CD4-positive, alpha-beta T cell treated with Interleukin-15 for 4 hours (primary cell): ENCODE results near the gene FIBCD1.
"Not testable (repeated sequence)": the region's sequence is repeated elsewhere in the genome, so short reads cannot be mapped to it uniquely, and the experiment has no call there.

Experiments used
- DNase-seq: peaks from one replicate; pipeline ENCODE4 v3.0.0-alpha.2; 2020; ENCODE audit warnings: low spot score

Gene FIBCD1

DNA sequence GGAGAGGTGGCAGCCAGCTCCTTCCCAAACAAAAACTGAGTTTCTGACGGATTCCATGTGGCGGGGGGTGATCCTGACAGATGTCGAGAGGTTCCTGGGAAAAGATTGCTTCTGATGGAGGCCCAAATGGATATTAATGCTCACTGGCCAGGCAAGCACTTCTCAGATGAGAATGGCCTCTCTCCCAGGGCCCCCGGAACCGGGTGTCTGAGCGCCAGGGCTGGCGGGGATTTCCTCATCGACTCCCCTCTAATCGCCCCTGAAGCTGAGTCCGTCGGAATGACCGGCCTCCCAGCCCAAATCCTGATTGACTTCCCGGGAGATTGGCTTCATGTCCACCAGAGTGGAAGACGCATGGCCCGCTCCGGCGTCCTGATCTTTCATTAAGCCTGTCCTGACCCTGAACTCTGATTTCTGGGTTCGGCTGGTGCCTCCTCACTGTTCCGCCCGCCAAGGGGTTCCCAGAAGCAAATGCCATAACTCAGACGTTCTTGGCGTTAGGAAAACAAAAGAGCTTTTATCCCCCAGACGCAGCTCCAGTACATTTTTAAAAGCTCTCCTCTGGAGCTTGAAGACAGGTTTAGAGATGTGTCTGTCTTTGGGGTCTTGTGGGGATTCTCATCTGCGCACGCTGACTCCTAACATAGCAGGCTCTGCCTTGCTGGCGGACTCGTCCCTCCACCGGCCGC lies 17.6 kb downstream of the FIBCD1 start:
- no peak for DNase-seq

DNA sequence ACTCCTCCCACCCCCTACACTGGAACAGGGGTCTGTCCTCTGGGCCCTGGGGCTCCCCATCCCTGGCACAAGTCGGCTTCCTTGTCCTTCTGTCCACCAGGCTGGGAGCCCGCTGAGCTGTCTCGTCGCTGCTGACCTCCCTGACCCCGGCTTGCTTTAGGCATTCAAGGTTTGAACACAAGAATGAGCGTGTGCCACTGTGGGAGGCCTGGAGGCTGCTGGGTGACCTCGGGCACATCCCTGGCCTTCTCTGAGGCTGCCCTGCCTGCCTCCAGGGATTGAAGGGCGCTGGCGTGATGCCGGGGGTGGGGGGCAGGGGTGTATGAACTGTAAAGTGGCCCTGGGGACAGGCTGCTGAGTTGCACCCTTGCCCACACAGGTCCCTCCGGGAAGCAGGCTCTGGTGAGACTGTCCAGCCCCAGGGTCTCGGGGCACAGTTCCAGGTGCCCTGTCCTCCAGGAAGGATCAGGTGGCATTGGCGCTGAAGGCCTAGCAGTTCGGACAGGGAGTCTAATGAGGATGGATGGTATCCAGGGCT lies 18.2 kb downstream of the FIBCD1 start:
- no peak for DNase-seq

DNA sequence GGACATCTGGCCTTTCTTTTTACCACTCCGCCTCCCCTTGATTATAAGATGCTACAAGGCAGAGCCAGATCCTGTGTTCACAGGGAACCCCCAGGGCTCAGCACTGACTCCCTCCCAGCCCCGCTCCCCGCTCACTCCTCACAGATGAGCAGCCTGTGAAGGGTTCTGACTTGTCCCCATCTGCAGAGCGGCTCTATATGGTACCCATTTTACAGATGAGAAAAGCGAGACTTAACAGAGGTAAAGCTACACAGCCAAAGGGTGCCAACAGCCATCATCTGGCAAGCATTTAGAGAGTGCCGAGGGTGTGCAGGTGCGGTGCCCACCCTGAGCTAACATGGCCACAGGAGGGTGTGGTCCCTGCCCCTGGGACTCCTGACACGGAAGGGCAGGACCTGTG lies 18.8 kb downstream of the FIBCD1 start:
- DNase-seq: no peak

DNA sequence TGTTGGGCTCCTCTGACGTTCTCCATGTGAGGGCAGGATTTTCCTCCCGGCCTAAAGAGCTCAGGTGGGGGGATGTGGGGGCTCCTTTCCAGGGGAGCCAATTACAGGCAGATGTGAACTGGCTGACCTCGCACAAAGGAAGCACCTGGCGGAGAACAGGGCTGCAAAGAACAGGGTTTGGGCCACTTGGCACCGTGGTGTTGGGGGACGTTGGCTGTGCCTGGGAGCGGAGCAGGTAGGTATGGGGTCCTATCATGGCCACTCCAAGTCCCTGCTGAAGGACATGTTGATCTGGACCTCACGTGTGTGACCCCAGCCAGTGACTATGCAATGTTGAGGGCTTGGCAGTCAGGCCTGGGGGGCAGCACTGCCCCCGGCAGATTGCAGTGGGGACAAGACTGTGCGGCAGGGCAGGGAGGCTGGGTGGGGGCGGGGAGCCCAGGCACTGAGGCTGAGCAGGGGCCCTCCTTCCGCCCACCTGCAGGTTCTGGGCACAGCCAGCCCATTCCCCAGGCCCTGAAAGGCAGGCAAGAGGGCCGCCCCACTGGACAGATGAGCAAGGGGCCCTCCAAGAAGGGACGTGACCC lies 19.4 kb downstream of the FIBCD1 start:
- DNase-seq: no peak

DNA sequence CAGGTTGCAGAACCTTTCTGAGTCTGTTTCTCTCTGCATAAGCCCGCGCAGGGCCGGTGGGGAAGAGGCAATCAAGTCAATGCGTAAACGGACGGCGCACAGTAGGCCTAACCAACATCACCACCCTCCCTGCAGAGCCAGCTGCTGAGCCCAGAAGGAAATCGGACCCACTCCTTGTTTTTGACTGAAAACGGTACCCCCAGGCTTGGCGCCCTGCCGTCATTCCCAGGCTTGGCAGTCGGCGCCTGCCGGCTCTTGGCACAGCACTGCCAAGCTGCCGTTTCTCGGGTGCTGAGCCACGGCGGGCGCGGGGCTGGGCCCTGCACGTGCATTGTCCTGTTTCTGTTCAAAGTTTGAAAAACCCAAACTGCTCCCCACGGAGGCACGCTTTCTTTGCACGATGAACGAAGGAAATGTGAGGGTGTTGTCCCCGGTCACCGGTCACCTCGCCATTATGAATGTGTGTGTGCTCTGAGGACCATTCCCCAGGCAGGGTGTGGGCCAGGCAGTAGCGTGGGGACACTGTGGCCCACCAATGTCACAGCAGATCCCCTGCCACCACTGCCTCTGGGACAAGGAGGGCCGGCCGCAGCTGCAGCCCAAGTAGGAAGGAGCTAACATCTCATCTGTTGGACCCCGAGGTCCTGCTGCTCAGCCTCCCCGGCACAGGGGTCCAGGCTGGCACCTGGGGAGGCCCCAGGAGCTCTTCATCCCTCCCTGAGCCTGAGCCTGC lies 20.1 kb downstream of the FIBCD1 start:
- DNase-seq: no peak

DNA sequence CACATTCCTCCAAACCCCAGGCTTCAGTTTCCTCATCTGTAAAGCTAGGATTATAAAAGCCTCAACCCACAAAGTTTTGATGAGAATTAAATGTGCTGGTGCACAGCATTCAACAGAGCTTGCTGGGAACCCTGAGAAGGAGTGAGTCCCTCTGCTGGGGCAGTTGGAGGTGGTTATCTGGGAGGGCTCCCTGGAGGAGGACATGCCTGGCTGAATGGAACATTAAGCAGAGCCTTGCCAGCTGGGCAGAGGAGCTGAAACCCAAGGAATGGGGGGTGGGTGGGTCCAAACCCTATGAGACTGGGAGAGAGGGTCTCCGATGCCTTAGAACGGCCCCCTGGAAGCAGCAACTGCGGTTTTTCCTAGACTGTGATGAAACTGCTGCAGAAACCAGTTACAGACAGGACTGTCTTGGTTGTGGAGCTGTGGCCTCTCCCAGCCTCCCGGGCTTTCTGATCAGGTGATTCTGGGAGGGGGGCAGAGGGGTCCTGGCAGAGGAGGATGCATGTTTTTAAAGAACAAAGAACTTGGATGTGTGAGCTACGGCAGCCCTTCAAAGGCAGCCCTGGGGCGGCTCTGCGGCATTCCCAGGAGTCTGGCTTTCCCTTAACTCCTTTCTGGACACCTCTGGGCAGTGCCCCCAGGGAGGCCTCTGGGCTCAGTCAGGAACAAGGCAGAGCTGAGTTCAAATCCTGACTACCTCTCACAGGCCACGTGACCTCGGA lies 20.8 kb downstream of the FIBCD1 start:
- no peak for DNase-seq

DNA sequence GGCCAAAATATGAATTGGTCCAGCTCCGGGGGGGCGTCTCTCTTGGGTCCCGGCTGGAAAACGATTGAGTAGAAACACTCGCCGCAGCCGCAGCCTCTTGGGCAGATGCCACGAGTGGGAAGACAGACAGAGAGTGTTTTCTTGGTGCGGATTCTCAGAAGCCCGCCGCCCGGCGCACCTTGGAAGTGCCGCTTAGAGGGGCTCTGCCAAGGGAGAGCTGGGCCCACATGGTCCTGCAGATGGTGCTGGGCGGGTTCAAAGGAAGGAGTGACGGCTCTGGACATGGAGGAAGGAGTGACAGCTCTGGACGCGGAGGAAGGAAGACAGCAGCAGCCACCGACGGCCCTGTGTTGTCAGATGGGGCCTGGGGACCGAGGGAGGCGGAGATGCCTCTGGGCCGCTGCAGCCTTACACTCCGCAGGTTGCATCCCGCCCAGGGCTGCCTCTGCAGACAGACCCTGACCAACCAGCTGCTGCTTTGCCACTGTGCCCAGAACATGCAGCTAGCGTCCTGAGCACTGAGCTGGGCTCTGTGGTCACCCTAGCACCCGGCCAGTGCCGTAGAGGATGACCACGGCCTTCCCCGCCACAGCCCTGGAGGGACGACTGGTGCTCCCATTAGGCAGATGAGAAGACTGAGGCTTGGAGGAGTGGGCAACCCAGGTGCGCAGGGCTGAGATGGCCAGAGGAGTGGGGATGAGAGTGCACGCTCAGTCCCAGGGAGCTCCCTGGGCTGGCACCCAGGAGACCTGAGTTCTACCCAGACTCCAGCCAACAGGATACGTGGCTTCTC lies 21.7 kb downstream of the FIBCD1 start:
- no peak for DNase-seq

DNA sequence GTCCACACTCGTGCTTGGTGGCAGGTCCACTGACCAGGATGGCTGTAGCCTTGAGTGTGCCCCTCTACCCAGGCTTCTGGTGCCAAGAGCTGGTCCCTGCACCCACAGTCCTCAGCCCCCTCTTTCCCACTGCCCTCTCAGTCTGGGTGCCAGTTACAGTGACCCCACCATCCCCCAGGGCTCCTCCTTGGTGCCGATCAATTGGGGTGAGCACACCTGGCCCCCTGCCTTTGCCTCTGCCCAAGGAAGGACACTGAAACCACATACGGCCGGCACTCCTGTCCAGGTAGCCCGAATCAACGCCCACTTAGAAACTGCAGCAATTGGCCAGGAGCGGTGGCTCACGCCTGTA lies 24.0 kb downstream of the FIBCD1 start:
- no peak for DNase-seq

DNA sequence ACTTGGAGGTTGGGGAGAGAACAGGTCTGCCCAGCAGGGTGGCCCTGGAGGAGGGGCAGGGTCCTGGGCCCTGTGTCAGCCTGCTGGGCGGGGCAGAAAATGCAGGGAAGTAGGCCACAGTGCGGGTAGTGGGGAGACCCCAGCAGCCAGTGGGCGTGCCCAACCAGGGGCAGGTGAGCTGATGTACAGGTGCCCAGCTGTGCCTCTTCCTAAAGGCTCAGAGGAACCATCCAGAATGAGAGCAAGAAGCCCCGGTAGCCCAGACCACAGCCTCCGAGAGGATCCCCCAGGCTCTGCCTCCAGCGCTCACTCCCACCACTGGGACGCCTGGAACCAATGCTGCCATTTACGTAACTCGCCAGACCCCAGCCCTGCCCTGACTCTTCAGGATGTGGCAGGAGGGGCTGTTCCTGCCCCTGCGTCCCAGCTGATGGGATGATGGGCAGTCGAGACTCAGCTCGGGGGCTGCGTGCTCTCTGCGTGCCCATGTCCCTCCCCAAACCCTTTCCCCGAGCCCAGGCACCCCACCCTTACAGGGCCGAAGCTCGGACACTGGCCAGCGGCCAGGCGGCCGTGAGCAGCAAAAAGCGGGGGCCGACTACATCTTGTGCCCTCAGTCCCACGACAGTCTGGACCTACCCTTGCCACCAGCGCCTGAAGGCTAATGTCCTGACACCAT lies 24.5 kb downstream of the FIBCD1 start:
- no peak for DNase-seq

DNA sequence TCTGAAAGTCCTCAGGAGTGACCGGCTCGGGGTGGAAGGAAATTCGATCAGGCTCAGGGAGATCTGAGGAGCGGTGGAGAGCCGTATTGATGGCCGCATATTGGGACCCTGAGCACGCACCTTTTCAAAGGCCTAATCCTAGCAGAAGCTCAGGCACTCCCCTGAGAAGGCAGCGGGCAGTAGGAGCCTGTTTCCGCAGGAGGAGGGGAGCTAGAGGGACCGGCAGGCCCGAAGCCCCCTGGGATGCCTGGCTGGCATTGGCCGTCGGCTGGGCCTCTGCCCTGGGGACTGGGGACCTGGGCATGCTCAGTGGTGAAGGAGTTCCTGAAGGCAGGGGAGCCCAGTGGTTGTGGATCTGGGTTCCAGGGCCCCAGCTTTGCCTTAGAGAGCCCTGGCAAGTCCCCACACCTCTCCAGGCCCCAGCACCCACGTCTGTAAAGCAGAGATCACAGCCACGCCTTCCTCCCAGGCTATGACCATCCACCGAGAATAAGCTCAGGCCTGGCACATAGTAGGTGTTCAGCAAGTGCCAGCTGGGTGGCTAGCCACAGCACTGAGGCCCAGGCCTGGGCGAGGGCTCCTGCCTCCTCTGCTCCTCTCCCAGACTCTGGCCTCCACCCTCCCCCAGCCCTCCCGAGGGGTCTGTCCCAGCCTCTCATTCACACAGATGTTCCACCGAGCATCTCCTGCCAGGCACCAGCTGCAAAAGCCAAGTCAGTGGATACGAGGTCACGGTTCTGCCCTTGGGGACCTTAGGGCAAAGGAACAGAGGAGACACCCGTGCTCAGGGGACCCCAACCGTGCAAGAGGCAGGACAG lies 25.2 kb downstream of the FIBCD1 start:
- no peak for DNase-seq

DNA sequence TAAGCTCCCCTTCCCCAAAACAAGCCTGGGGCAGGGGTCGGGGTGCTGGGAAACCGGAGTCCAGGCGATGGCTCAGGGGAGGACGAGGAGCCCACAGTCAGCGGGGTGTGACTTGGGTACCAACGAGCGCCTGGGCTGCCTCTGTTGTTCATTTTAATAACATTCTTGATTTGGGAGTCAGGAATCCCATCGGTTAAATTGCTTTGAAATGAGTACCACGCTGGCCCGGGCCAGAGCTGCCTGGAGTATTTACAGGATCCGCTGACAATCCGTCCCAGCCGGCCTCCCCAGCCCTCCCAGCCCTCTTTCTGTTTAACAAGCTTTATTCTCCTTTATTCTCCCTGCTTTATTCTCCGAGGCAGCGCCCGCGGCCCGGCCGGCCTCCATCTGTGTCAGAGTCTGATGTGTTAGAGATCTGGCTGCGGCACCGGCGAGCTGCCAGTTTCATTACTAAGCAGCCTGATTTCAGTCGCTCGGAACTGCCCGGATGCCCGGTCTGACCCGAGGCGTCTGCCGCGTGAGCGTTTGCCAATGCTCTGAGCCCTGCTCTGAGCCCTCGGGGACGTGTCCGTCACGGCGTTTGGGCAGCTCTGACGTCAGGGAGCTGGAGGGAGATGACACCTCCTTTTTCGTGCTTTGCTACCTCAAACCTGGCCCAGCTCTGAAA lies 26.0 kb downstream of the FIBCD1 start:
- DNase-seq: no peak

DNA sequence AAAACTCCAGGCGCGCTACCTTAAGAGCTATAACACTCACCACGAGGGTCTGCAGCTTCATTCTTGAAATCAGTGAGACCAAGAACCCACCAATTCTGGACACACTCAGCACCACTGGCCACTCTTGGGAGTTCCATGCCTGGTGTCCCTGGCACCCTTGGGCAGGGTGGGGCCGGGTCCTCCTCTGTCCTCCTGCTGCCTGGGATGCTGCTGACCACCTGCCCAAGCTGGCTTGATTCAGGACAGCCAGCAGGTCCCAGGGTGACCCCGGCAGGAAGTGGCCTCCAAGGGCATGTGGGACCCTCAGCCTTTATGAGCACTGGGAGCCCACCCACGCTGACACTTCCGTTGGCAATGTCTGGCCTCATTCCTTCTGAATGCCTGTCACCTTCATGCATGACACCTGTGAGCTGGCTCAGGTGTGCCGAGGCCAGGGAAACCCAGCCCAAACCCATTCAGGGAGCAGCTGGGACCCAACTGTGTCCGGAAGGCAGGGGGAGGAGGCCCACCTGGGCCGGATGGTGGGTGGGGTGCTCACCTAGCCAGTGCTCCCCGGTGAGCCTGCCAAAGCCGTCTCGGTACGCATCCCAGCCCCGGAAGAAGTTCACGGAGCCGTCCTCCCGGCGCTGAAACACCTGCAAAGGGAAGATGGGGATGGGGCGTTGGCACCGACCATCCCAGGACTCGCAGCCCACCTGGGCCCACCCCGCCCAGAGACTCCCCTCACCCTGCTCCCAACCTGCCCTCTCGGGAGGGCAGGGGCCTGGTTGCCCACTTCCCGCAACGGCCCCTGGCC lies 27.6 kb downstream of the FIBCD1 start:
- no peak for DNase-seq

DNA sequence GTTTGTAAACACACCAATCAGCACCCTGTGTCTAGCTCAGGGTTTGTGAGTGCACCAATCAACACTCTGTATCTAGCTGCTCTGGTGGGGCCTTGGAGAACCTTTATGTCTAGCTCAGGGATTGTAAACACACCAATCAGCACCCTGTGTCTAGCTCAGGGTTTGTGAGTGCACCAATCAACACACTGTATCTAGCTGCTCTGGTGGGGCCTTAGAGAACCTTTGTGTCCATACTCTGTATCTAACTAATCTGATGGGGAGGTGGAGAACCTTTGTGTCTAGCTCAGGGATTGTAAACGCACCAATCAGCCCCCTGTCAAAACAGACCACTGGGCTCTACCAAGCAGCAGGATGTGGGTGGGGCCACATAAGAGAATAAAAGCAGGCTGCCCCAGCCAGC lies 28.4 kb downstream of the FIBCD1 start:
- DNase-seq: not testable (repeated sequence)

DNA sequence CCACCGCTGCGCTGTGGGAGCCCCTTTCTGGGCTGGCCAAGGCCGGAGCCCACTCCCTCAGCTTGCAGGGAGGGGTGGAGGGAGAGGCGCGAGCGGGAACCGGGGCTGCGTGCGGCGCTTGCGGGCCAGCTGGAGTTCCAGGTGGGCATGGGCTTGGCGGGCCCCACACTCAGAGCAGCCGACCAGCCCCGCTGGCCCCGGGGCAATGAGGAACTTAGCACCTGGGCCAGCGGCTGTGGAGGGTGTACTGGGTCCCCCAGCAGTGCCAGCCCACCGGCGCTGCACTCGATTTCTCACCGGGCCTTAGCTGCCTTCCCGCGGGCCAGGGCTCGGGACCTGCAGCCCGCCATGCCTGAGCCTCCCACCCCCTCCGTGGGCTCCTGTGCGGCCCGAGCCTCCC lies 29.0 kb downstream of the FIBCD1 start:
- DNase-seq: not testable (repeated sequence)

DNA sequence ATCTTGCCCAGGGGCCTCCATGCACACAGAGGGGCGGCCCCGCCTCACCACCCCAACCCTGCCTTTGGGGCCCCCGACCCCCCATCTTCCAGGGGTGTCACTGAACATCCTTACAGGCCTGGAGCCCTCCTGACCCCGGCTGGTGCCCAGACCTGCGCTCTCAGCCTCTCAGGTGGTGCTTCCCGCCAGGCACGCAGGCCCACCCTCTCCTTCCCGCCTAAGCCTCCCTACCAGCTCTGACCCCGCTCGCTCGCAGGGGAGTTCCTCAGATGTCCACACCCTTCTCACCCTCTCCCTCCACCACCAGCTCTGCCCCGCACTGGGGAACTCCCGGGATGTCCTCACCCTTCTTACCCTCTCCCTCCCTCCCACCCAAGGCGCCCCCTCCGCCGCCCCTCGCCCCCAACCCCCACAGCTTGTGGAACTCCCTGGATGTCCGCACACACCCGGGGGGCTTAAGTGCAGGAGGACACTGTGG lies 30.1 kb downstream of the FIBCD1 start:
- DNase-seq: no peak

DNA sequence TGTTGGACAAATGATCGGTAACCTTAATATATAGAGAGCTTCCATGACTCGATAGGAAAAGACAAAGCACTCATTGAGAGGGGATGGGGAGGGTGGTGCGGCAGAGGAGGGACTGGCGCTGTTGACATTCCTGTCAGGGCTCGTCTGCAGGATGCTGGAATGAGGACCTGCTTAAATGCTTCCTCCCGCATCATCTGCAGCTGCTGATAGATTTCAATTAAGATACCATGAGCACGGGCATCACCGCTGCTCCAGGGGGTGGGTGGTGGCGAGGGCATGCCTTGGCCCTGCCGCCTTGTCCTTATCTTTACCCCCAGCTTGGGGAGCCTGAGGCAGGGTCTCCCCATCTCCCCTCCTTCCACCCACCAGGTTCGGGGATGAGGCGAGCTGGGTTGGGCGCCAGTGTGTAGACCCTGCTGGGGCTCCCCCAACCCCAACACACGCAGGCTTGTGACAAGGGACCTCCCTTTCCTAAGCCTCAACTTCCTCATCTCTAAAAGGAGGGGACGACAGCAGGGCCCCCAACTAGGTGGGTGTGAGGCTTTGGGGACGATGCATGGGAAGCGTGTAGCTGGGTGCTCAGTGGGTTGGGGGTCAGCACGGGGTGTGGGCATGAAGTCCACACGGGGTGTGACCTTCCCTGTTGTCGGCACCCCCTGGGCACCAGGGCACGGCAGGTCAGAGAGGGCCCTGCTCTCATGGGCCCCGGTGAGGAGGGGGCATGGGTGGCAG lies 30.7 kb downstream of the FIBCD1 start:
- DNase-seq: no peak

DNA sequence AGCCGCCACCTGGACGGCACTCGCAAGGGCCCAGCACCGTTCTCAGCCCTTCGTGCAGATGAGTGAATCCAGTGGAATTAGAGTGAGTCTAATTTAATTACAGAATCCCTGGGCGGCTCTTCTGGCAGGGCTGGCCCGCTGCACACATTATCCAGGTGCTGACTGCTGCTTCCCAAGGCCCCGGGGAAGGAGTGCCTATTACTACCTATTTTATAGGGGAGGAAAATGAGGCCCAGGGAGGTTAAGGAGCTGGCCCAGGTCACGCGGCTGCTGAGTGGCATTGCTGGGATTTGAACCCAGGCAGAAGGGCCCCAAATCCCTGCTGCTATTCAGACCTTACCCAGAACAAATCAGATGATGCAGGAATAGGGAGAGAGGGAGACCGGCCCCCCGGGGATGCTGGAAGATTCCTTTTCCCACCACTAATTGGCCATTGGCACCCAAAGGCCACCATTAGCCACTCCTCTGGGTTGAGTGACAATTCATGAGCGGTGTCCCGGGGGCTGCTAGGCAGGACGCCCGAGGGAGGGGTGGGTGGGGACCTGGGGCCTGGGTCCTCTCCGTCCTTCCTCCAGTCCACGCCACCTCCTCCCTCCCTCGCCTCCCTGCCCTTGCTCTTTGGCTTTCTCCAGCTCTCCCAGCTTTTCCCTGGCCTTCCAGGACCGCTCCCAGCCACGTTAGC lies 32.2 kb downstream of the FIBCD1 start:
- DNase-seq: no peak
